RCC 7860 (cell line): ENCODE measurements around the gene SLIT3.
"Not testable (repeated sequence)": the region's sequence is repeated elsewhere in the genome, so short reads cannot be mapped to it uniquely, and the experiment has no call there.

ENCODE experiments used
- DNase-seq: peaks from one replicate; pipeline ENCODE4 v3.0.0-alpha.2; 2015; ENCODE audit warnings: low spot score
- FAIRE-seq: peaks from 2 replicates; lab custom pipeline; 2012; peaks lifted over from hg19 to GRCh38; lab: Jason Lieb, UNC

The SLIT3 gene

DNA sequence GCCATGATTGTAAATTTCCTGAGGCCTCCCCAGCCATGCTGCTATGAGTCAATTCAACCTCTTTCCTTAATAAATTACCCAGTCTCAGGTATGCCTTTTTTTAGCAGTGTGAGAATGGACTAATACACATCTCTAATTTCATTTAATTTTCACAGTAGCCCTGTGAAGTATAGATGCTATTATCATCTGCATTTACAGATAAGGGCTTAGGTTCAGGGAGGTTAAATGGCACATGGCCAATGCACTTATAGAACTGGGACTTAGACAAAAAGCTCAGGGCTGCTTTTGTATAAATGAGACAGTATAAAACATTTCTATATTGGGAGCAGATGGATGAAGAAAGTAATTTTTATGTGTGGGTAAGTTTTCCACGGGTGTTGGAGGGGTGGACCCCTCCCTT lies 658.9 kb downstream of the SLIT3 start:
- DNase-seq = no peak
- FAIRE-seq = no peak

DNA sequence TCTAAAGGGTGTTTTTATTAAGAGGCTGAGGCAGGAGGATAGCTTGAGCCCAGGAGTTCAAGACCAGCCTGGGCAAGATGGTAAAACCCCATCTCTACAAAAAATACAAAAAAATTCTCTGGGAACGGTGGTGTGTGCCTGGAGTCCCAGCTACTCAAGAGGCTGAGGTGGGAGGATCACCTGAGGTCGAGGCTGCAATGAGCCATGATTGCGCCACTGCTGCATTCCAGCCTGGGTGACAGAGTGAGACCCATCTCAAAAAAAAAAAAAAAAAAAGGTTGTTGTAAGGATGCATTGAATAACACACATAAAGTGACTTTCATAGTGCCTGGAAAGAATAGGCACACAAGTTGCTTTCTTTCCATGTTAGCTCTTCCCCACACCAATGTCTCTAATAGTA lies 662.1 kb downstream of the SLIT3 start:
- FAIRE-seq, DNase-seq: not testable (repeated sequence)

DNA sequence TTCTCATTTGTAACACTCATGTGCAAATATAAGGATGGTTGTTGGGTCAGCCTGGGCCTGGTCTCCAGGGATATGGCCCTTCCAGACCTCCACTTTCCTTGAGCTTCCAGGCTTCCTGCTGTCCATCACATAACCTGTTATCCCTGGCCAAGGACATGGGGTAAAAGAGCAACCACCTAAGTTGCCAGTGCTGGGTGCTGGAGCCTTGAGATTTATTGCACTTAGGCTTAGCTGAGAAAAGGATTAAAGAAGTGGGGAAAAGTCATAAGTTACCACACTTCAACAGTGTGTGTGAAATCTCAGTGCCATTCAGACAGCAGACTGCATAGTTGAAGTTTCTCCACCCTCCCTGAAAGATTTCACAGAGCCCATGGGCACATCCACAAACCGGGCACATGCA lies 663.1 kb downstream of the SLIT3 start:
- DNase-seq (no peak), FAIRE-seq (no peak)

DNA sequence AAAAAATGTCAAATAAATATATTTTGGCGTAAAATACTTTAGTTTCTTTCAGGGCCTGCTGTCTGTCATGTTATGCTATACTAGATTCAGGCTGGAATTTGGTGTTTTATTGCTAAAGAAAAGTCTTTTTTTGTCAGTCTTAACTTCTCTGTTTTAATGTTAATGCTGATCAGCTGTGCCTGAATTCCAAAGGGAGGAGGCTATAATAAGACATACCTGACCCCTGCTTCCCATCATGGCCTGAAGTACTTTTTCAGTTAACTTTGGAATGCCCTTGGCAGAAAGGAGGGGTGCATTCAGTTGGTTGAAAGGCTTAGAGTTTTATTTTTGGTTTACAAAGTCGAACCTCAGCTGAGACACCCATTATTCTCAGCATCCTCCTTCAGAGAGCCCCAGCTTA lies 663.7 kb downstream of the SLIT3 start:
- FAIRE-seq (no peak), DNase-seq (no peak)

DNA sequence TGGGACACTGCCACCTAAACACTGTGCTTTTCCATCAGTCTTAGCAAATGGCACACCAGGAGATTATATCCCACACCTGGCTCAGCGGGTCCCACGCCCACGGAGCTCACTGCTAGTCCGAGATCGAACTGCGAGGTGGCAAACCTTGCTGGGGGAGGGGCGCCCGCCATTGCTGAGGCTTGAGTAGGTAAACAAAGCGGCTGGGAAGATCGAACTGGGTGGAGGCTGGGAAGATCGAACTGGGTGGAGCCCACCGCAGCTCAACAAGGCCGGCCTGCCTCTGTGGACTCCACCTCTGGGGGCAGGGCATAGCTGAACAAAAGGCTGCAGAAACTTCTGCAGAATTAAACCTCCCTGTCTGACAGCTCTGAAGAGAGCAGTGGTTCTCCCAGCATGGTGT lies 670.0 kb downstream of the SLIT3 start:
- DNase-seq, FAIRE-seq: not testable (repeated sequence)

DNA sequence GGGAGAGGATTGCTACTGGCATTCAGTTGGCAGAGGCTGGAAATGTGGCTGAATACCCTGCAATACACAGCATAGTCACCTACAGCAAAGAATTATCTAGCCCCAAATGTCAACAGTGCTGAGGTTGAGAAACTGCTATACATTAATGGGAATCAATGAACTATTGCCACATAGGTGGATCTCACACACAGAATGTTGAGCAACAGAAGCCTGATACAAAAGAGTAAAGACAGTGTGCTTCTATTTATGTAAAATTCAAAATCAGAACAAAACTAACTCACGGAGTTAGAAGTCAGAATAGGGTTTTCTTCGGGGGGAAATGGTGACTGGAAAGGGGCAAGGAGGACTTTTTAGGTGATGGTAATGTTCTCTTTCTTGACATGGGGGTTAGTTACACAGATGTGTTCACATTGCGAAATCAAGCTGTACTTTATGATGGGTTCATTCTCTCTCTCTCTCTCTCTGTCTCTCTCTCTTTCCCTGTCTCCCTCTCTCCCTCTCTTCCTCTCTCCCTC lies 676.0 kb downstream of the SLIT3 start:
- no peak for FAIRE-seq
- DNase-seq = no peak

DNA sequence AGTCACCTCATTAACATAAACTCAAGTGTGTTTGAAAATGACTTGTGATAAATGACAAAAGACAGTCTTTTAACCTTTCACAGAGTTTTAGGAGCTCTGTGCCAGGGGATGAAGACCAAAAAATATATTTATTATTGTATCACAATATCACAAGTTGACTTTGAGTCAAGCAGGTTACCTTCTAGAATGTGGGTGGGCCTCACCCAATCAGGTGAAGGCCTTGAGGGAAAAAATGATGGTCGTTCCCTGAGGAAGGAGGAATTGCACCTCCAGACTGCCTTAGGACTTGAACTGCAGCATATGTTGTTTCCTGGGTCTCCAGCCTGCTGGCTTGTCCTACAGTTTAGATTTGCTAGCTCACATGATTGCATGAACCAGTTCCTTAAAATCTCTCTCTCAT lies 680.1 kb downstream of the SLIT3 start:
- DNase-seq = no peak
- no peak for FAIRE-seq

DNA sequence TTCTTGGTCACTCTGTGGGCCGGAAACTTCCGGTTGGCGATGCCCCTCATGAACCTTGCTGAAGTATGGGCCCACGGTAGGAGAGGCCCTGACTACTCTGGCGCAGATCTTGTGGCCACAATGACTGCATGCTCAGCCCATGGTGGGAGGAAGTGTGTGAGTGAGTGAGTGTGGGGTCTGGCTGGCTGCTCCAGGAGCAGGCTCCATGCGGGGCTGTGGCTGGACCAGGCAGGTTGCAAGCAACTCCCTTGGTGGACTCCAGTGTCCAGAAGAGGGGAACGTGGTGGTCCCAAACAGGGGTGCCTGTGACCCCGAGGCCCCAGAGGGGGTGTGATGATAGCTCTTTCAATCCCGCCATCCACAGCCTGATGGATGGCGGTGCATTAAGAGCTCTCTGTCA lies 686.3 kb downstream of the SLIT3 start:
- FAIRE-seq = no peak
- no peak for DNase-seq

DNA sequence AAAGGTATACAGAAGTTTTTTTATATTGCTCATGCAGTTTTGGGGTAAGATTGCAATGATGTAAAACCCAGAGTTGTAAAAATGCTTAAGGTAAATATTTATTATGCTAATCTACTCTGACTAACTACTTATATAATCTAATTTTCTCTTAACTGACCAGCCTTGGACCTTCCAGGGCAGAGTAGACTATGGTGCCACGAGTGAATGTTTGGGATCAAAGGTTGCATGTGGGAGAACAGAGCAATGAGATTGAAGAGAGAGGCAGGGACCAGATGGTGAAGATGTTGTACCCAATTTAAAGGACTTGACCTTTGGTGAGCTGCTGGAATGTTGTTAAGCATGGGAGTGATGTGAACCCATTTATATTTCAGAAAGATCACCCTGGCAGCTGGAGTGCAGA lies 686.9 kb downstream of the SLIT3 start:
- FAIRE-seq = no peak
- no peak for DNase-seq

DNA sequence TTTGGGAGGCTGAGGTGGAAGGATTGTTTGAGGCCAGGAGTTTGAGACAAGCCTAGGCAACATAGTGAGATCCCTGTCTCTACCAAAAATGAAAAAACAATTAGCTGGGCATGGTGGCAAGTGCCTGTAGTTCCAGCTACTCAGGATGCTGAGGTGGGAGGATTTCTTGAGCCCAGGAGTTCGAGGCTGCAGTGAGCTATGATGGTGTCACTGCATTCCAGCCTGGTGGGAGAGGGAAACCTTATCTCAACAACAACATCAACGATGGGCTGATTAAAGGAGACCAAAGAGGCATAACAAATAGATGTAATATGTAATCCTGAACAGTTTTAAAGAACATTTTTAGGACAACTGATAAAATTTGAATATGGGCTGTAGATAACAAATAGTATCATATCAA lies 687.5 kb downstream of the SLIT3 start:
- DNase-seq (no peak), FAIRE-seq (no peak)

DNA sequence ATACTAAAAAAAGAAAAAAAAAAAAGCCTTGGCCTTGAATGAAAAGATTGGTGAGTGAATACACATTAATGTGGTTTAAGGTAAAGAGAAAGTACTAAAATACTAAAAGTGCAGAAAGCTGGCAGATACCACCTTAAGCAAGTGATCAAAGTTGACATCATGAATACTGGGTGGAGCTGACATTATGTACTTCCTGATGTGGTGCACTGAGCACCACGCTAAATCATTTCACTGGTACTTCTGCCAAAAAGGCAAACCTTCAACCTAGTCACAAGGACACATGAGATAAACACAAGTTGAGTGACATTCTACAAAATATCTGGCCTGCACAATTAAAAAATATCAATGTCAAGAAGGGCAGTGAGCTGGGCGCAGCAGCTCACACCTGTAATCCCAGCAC lies 687.9 kb downstream of the SLIT3 start:
- FAIRE-seq = no peak
- no peak for DNase-seq

DNA sequence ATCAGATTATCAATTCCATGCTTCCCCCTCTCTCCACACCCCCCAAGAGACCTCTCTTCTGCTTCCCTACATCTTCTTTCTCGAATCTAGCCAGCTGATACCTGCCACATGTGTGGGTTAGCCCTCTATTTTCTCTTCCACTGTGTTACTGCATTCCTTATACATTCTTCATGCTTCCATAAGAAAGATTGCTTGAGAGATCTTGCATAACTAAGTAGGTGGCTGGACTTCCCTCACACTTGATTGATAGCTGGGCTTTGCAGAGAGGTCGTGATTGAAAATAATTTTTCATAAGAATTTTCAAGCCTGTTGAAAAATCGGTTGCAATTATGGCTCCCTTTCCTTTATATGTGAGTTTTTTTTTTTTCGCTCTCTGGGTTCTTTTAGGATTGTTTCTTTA lies 688.8 kb downstream of the SLIT3 start:
- no peak for FAIRE-seq
- DNase-seq = no peak
